Measurements from ENCODE around the gene DGCR2.

GRCh38 chr22:18991138-18991432 is 131.1 kb downstream of the DGCR2 start:
- no peak for TF ChIP-seq CTCF (IDR thresholded peaks at IDR 0.05; ENCODE audit: borderline replicate concordance, extremely low read depth, low read length, poor library complexity, severe bottlenecking)
- TF ChIP-seq EZH2 (IDR thresholded peaks at IDR 0.05; ENCODE audit: borderline replicate concordance, low read depth, low read length, severe bottlenecking), result no peak

Measured in DND-41 (cell line).